Measurements from ENCODE around the gene CDON. TPM values are rescaled to one million over a fixed set of nuclear protein-coding genes. Genes with fewer than 3 reads are reported as not detected.

Gene CDON
- total and polyA plus RNA-seq, 2 of the 13 experiments (the other 11 are each of a cell fraction or from before 2014, with no cell fraction given) = 9.6 to 12.8 TPM

- TF ChIP-seq, protein P1, sequence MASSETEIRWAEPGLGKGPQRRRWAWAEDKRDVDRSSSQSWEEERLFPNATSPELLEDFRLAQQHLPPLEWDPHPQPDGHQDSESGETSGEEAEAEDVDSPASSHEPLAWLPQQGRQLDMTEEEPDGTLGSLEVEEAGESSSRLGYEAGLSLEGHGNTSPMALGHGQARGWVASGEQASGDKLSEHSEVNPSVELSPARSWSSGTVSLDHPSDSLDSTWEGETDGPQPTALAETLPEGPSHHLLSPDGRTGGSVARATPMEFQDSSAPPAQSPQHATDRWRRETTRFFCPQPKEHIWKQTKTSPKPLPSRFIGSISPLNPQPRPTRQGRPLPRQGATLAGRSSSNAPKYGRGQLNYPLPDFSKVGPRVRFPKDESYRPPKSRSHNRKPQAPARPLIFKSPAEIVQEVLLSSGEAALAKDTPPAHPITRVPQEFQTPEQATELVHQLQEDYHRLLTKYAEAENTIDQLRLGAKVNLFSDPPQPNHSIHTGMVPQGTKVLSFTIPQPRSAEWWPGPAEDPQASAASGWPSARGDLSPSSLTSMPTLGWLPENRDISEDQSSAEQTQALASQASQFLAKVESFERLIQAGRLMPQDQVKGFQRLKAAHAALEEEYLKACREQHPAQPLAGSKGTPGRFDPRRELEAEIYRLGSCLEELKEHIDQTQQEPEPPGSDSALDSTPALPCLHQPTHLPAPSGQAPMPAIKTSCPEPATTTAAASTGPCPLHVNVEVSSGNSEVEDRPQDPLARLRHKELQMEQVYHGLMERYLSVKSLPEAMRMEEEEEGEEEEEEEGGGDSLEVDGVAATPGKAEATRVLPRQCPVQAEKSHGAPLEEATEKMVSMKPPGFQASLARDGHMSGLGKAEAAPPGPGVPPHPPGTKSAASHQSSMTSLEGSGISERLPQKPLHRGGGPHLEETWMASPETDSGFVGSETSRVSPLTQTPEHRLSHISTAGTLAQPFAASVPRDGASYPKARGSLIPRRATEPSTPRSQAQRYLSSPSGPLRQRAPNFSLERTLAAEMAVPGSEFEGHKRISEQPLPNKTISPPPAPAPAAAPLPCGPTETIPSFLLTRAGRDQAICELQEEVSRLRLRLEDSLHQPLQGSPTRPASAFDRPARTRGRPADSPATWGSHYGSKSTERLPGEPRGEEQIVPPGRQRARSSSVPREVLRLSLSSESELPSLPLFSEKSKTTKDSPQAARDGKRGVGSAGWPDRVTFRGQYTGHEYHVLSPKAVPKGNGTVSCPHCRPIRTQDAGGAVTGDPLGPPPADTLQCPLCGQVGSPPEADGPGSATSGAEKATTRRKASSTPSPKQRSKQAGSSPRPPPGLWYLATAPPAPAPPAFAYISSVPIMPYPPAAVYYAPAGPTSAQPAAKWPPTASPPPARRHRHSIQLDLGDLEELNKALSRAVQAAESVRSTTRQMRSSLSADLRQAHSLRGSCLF (CRISPR knock-in tag; IDR thresholded peaks at IDR 0.05; ENCODE audit: borderline replicate concordance) = no peak
- TF ChIP-seq UBTF (CRISPR knock-in tag; IDR thresholded peaks at IDR 0.05) = no peak
- TF ChIP-seq ZNF878 (CRISPR knock-in tag; IDR thresholded peaks at IDR 0.05) = no peak
- TF ChIP-seq, protein P2, sequence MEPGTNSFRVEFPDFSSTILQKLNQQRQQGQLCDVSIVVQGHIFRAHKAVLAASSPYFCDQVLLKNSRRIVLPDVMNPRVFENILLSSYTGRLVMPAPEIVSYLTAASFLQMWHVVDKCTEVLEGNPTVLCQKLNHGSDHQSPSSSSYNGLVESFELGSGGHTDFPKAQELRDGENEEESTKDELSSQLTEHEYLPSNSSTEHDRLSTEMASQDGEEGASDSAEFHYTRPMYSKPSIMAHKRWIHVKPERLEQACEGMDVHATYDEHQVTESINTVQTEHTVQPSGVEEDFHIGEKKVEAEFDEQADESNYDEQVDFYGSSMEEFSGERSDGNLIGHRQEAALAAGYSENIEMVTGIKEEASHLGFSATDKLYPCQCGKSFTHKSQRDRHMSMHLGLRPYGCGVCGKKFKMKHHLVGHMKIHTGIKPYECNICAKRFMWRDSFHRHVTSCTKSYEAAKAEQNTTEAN (CRISPR knock-in tag; conservative IDR thresholded peaks at IDR 0.05) = peak; percentile 84
- no peak for TF ChIP-seq KDM5B (CRISPR knock-in tag; IDR thresholded peaks at IDR 0.05; ENCODE audit: borderline replicate concordance)
- no peak for TF ChIP-seq TAF1 (CRISPR knock-in tag; IDR thresholded peaks at IDR 0.05)
- TF ChIP-seq TBL1XR1 (IDR thresholded peaks at IDR 0.05; ENCODE audit: borderline replicate concordance, low read length, partially characterized antibody) = no peak
- no peak for TF ChIP-seq CBFB (CRISPR knock-in tag; IDR thresholded peaks at IDR 0.05)
- TF ChIP-seq, protein P3, sequence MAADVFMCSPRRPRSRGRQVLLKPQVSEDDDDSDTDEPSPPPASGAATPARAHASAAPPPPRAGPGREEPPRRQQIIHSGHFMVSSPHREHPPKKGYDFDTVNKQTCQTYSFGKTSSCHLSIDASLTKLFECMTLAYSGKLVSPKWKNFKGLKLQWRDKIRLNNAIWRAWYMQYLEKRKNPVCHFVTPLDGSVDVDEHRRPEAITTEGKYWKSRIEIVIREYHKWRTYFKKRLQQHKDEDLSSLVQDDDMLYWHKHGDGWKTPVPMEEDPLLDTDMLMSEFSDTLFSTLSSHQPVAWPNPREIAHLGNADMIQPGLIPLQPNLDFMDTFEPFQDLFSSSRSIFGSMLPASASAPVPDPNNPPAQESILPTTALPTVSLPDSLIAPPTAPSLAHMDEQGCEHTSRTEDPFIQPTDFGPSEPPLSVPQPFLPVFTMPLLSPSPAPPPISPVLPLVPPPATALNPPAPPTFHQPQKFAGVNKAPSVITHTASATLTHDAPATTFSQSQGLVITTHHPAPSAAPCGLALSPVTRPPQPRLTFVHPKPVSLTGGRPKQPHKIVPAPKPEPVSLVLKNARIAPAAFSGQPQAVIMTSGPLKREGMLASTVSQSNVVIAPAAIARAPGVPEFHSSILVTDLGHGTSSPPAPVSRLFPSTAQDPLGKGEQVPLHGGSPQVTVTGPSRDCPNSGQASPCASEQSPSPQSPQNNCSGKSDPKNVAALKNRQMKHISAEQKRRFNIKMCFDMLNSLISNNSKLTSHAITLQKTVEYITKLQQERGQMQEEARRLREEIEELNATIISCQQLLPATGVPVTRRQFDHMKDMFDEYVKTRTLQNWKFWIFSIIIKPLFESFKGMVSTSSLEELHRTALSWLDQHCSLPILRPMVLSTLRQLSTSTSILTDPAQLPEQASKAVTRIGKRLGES (CRISPR knock-in tag; IDR thresholded peaks at IDR 0.05; ENCODE audit: borderline replicate concordance) = no peak; the same call in 1 of the 2 replicates
- TF ChIP-seq, protein P4, sequence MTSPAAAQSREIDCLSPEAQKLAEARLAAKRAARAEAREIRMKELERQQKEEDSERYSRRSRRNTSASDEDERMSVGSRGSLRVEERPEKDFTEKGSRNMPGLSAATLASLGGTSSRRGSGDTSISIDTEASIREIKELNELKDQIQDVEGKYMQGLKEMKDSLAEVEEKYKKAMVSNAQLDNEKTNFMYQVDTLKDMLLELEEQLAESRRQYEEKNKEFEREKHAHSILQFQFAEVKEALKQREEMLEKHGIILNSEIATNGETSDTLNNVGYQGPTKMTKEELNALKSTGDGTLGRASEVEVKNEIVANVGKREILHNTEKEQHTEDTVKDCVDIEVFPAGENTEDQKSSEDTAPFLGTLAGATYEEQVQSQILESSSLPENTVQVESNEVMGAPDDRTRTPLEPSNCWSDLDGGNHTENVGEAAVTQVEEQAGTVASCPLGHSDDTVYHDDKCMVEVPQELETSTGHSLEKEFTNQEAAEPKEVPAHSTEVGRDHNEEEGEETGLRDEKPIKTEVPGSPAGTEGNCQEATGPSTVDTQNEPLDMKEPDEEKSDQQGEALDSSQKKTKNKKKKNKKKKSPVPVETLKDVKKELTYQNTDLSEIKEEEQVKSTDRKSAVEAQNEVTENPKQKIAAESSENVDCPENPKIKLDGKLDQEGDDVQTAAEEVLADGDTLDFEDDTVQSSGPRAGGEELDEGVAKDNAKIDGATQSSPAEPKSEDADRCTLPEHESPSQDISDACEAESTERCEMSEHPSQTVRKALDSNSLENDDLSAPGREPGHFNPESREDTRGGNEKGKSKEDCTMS (CRISPR knock-in tag; conservative IDR thresholded peaks at IDR 0.05) = no peak
- peak; percentile 79 for TF ChIP-seq ISL2 (CRISPR knock-in tag; IDR thresholded peaks at IDR 0.05)
Observed at GRCh38 chr11:126088999-126089398, 26.3 kb upstream of the CDON start (continued).

Data from HepG2 (cell line).